IPS DF 6.9 (cell line): ENCODE results near the gene TEX2.

Source experiments
- DNase-seq: peaks from one replicate; pipeline ENCODE4 v3.0.0-alpha.2; 2013; ENCODE audit warnings: low read depth, low spot score
- H3K27ac ChIP-seq: one replicate; pipeline ENCODE4 v1.5.1; 2013; ENCODE audit warnings: low read length, control low read depth
- H3K27me3 ChIP-seq: 2 replicates; pipeline ENCODE4 v1.6.1; 2013; ENCODE audit warnings: mild to moderate bottlenecking, low read length; ENCODE audit not compliant: control insufficient read depth, insufficient read depth
- H3K36me3 ChIP-seq: 2 replicates; pipeline ENCODE4 v1.6.1; 2013; ENCODE audit warnings: low read length; ENCODE audit not compliant: control insufficient read depth, insufficient read depth
- H3K4me1 ChIP-seq: 2 replicates; pipeline ENCODE4 v1.6.1; 2013; ENCODE audit warnings: low read length; ENCODE audit not compliant: control insufficient read depth, insufficient read depth
- H3K4me3 ChIP-seq: 2 replicates; pipeline ENCODE4 v1.5.1; 2013; ENCODE audit warnings: mild to moderate bottlenecking, low read length
- H3K9me3 ChIP-seq: 2 replicates; pipeline ENCODE4 v1.6.1; 2013; ENCODE audit warnings: low read length, inconsistent platforms; ENCODE audit not compliant: control insufficient read depth, insufficient read depth
- WGBS: extraction: QIAGEN DNeasy Blood & Tissue Kit; methylation state at CpG from one replicate; pipeline ENCODE4 v1.1.7; 2013; ENCODE audit warnings: mixed read lengths, missing lambda C conversion rate; ENCODE audit not compliant: insufficient read length, insufficient coverage; 5-methylcytosine and 5-hydroxymethylcytosine counted together

TEX2 gene

GRCh38 chr17:64264891-64265290 lies 1.8 kb upstream of the TEX2 start:
- Histone ChIP-seq H3K9me3 (no peaks in the 10 kb centered on the region), H3K36me3 (no peaks in the 10 kb centered on the region), H3K27me3 (no peaks in the 10 kb centered on the region), H3K4me1 (0 out of 2 replicates have a peak, but pooled peaks cover under 1% of the 10 kb centered on the region), H3K4me3 (no peak overlapping the region), H3K27ac (no peak overlapping the region)
- no CpG with 5 or more reads among the region's 3 CpGs for WGBS
- no peak for DNase-seq

DNA sequence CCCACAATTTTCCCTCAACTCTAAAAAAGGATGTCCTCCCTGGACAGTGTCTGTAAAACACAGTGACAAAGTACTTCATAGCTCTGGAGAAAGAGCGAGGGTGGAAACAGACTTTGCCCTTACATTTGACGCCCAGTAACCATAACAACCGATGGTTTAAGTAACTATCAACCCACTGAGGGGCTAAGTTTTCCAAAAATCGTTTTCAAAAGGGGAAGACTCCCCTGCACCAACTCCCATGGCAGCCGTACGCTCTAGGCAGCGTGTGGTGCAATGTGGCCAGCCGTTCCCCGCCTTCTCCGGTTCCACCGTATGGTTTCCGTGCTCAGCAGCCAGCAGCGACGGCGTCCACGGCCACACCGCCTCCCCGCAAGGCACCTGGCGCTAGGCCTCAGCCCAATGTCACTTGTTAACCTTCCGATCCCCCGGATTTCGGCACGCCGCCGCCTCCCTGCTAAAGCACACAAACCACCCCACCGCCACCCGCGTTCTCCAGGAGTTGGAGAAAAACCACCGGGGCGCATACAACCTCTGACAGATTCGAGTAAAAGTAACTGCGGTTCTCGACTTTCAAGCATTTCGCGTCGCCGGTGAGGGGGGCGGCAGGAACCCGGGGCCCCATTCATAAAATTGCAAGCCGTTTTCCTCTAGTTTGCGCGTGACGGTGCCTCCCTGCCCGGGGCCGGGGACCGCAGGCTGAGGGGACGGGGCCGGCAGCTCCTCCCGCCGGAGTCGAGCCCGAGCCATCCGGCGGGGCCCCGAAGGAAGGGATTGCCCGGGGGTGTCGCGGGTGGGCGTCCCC lies 661 bp downstream of the TEX2 start:
- DNase-seq = no peak
- WGBS = no CpG with 5 or more reads among the region's 59 CpGs
- H3K27me3 ChIP-seq = no peaks in the 10 kb centered on the region
- no peak overlapping the region for H3K27ac ChIP-seq
- peak overlapping the region; percentile 80 for H3K4me3 ChIP-seq
- H3K36me3 ChIP-seq = no peaks in the 10 kb centered on the region
- H3K9me3 ChIP-seq = no peaks in the 10 kb centered on the region
- no peaks in the 10 kb centered on the region for H3K4me1 ChIP-seq

DNA sequence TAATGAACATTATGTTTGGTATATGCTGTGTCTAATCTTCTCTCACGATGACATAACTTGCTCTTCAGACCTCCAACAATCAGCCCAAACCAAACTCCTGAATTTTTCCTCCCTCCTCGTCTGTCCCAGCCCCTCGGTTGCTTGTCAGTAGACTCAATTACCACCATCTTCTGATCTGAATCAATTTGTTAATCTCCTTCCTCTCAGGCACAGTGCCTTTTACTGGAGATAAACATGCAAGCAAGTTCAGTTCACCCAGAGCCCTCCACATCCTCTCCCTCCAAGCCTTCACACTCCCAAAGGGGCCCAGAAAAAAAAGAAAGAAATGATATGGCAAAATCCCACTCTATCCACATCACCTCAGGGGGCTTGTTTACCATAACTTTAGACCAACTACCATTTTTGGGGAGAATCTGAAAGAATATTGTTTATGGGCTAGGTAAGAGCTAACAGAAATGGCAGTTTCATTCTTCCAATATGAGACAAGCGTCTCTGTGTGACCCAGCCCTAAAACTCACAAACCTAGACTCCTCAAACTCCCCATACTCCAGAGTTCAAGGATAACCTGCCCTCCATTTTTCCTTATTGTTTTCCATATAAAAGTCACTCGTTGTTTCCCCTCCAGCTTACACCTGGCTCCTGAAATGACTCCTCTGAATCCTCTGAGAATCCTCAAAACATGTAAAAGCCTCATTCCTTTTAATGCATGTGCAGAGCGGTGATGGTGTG lies 1.5 kb downstream of the TEX2 start:
- no CpG with 5 or more reads among the region's 6 CpGs for WGBS
- DNase-seq = no peak
- no peaks in the 10 kb centered on the region for H3K27me3 ChIP-seq
- H3K27ac ChIP-seq = no peak overlapping the region
- H3K4me1 ChIP-seq = no peaks in the 10 kb centered on the region
- no peaks in the 10 kb centered on the region for H3K9me3 ChIP-seq
- peak overlapping the region; percentile 80; the same call in 1 of the 2 replicates for H3K4me3 ChIP-seq
- no peaks in the 10 kb centered on the region for H3K36me3 ChIP-seq

GRCh38 chr17:64260886-64261285 lies 2.2 kb downstream of the TEX2 start:
- DNase-seq = no peak
- Histone ChIP-seq H3K9me3 (no peaks in the 10 kb centered on the region), H3K27ac (no peak overlapping the region), H3K4me3 (no peak overlapping the region), H3K4me1 (no peaks in the 10 kb centered on the region), H3K27me3 (no peaks in the 10 kb centered on the region), H3K36me3 (no peaks in the 10 kb centered on the region)
- no CpG with 5 or more reads among the region's 1 CpG for WGBS

DNA sequence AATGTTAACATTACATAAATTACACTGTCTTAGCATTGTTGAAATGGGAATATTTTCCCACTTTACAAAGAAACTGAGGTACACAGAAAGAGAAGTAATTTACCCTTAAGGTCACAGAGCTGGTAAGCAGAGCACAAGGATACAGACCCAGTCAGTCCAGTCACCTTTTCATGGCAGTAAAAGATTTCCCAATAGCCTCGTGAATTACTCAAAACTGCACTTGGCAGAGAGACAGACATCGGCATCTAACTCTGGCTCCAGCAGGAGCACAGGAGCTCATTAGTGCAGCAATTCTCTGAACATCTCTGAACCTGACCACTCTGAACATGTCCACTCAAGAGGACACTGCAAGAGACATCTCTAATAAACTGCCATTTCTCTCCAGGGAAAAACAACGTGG lies 3.1 kb downstream of the TEX2 start:
- Histone ChIP-seq H3K27ac (no peak overlapping the region), H3K27me3 (no peaks in the 10 kb centered on the region), H3K4me3 (no peak overlapping the region), H3K4me1 (0 out of 2 replicates have a peak, but pooled peaks cover 1% of the 10 kb centered on the region), H3K9me3 (no peaks in the 10 kb centered on the region), H3K36me3 (no peaks in the 10 kb centered on the region)
- WGBS = no CpG with 5 or more reads among the region's 3 CpGs
- no peak for DNase-seq

- 0 out of 2 replicates have a peak, but pooled peaks cover 1% of the 10 kb centered on the region for H3K4me1 ChIP-seq
- DNase-seq = no peak
- no peaks in the 10 kb centered on the region for H3K36me3 ChIP-seq
- no peak overlapping the region for H3K4me3 ChIP-seq
- H3K9me3 ChIP-seq = no peaks in the 10 kb centered on the region
- H3K27me3 ChIP-seq = no peaks in the 10 kb centered on the region
- no peak overlapping the region for H3K27ac ChIP-seq
- no CpG with 5 or more reads among the region's 3 CpGs for WGBS
These were observed 3.6 kb downstream of the TEX2 start for GRCh38 chr17:64259426-64259825.

GRCh38 chr17:64256913-64257807 lies 5.9 kb downstream of the TEX2 start:
- H3K4me3 ChIP-seq = no peak overlapping the region
- H3K36me3 ChIP-seq = no peaks in the 10 kb centered on the region
- H3K27ac ChIP-seq = no peak overlapping the region
- DNase-seq = no peak
- no peaks in the 10 kb centered on the region for H3K9me3 ChIP-seq
- H3K27me3 ChIP-seq = no peaks in the 10 kb centered on the region
- 0 out of 2 replicates have a peak, but pooled peaks cover 1% of the 10 kb centered on the region for H3K4me1 ChIP-seq
- no CpG with 5 or more reads among the region's 9 CpGs for WGBS

DNA sequence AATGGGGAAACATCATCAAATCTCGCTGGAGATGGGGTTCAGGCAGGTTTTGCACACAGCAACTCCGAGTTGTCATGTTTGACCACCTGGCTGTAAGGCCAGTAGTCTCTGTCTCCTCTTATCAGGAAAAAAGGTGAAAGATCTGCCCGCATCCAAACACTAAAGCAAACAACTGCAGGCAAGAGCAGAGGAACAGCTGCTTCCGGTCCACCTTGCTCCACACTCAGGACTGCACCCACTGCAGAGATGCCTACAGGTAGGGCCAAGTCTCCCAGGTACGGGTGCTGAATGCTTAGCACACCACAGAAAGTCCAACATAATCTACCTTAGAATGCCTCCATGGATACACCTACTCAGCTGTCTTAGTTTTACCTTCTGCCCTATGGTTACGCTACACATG lies 7.3 kb downstream of the TEX2 start:
- WGBS = no CpG with 5 or more reads among the region's 6 CpGs

DNA sequence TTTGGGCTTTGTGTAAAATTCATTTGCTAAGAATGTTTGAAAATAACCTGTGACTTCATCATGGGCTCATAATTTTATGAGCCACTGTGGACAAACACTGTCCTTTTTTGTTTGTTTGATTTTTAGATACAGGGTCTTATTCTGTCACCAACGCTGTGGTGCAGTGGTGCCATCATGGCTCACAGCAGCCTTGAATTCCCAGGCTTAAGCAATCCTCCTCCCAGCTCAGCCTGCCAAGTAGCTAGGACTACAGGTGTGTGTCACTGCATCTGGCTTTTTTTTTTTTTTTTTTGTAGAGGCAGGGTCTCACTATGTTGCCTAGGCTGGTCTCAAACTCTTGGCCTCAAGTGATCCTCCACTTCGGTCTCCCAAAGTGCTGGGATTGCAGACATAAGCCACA lies 8.3 kb downstream of the TEX2 start:
- no CpG with 5 or more reads among the region's 2 CpGs for WGBS
- Histone ChIP-seq H3K9me3 (no peaks in the 10 kb centered on the region), H3K4me1 (0 out of 2 replicates have a peak, but pooled peaks cover 1% of the 10 kb centered on the region), H3K27me3 (no peaks in the 10 kb centered on the region), H3K4me3 (no peak overlapping the region), H3K27ac (no peak overlapping the region), H3K36me3 (no peaks in the 10 kb centered on the region)
- no peak for DNase-seq

More for the DNA sequence above, 7.3 kb downstream of the TEX2 start:
- no peaks in the 10 kb centered on the region for H3K27me3 ChIP-seq
- H3K4me3 ChIP-seq = no peak overlapping the region
- 0 out of 2 replicates have a peak, but pooled peaks cover 1% of the 10 kb centered on the region for H3K4me1 ChIP-seq
- no peaks in the 10 kb centered on the region for H3K9me3 ChIP-seq
- no peak for DNase-seq
- H3K27ac ChIP-seq = no peak overlapping the region
- no peaks in the 10 kb centered on the region for H3K36me3 ChIP-seq

DNA sequence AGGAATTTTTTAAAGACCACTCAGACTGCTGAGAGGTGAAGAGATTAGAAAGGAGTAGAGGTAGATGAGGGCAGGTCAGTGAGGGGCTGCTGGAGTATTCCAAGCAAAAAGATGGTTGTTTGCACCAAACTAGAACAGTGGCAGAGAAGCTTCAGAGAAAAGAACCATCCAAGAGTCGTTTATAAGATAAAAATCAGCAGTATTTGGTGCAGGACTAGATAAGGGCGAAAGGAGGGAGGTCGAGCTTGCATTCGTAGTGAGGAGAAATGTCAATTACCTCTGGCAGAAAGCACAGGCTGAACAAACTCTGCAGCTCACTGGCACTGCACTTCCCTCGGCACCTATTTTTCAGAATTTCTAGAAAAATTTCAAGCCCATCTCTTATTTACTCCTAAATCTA lies 9.6 kb downstream of the TEX2 start:
- Histone ChIP-seq H3K9me3 (no peaks in the 10 kb centered on the region), H3K27ac (no peak overlapping the region), H3K27me3 (no peaks in the 10 kb centered on the region), H3K36me3 (no peaks in the 10 kb centered on the region), H3K4me1 (0 out of 2 replicates have a peak, but pooled peaks cover 1% of the 10 kb centered on the region), H3K4me3 (no peak overlapping the region)
- DNase-seq = no peak
- no CpG with 5 or more reads among the region's 5 CpGs for WGBS
